Measurements from ENCODE around the gene TTC33.

The TTC33 gene

DNA sequence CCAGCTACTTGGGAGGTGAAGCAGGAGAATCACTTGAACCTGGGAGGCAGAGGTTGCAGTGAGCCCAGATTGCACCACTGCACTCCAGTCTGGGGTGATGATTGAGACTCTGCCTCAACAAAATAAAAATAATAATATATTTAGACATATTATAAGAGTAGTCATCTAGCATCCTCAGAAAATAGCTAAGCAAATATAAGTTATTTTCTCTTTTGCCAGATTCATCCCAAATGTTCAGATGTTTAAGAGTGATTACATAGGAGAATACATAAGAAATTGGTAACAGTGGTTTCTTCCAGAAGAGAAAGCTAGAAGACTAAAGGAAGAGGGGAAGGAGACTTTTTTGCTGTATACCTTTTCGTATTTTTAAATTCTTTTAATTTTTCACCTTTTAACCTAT is 22.4 kb upstream of the TTC33 start:
- DNase-seq (ENCODE audit: low read depth, low spot score): no peak
- Histone ChIP-seq H3K9ac (ENCODE audit: insufficient read length, low read depth) (no peak overlapping the region), H3K36me3 (ENCODE audit: insufficient read depth, insufficient read length, low read length) (peaks cover 28% of the 10 kb centered on the region)

DNA sequence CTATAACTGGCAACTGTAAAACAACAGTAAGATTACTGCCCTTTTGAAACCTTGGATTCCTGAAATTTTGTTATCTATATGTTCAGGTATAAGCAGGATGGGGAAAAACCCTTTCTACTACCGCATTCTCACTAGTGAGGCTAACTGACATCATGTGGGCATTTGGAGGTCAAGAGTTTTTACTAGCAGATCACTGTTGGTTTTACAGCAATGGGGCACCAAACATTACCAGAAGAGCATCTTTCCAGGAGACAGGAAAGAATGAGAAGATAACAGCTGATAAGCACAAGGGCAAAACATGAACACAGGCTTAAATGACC is 20.9 kb upstream of the TTC33 start:
- Histone ChIP-seq H3K36me3 (ENCODE audit: insufficient read depth, insufficient read length, low read length) (peaks cover 34% of the 10 kb centered on the region), H3K27me3 (ENCODE audit: insufficient read depth, insufficient read length) (no peaks in the 10 kb centered on the region), H3K9me3 (ENCODE audit: insufficient read depth, low read length) (no peaks in the 10 kb centered on the region), H3K4me3 (ENCODE audit: insufficient read length, low read depth) (no peak overlapping the region), H3K9ac (ENCODE audit: insufficient read length, low read depth) (no peak overlapping the region), H3K4me1 (ENCODE audit: insufficient read depth, insufficient read length) (no peaks in the 10 kb centered on the region)
- TF ChIP-seq YY1 (IDR thresholded peaks at IDR 0.05; ENCODE audit: insufficient read depth, insufficient read length): no peak
- no peak for TF ChIP-seq ZNF274 (IDR thresholded peaks at IDR 0.05; ENCODE audit: low read depth, low read length)
- TF ChIP-seq SUZ12 (IDR thresholded peaks at IDR 0.05; ENCODE audit: extremely low read depth, insufficient read depth, insufficient read length): no peak
- no peak for DNase-seq (ENCODE audit: low read depth, low spot score)

More for the DNA sequence above, 22.4 kb upstream of the TTC33 start:
- TF ChIP-seq ZNF274 (IDR thresholded peaks at IDR 0.05; ENCODE audit: low read depth, low read length) (no peak), YY1 (IDR thresholded peaks at IDR 0.05; ENCODE audit: insufficient read depth, insufficient read length) (no peak), SUZ12 (IDR thresholded peaks at IDR 0.05; ENCODE audit: extremely low read depth, insufficient read depth, insufficient read length) (no peak)
- H3K4me1 ChIP-seq (ENCODE audit: insufficient read depth, insufficient read length): no peaks in the 10 kb centered on the region
- H3K9me3 ChIP-seq (ENCODE audit: insufficient read depth, low read length): no peaks in the 10 kb centered on the region
- no peak overlapping the region for H3K4me3 ChIP-seq (ENCODE audit: insufficient read length, low read depth)
- H3K27me3 ChIP-seq (ENCODE audit: insufficient read depth, insufficient read length): no peaks in the 10 kb centered on the region

DNA sequence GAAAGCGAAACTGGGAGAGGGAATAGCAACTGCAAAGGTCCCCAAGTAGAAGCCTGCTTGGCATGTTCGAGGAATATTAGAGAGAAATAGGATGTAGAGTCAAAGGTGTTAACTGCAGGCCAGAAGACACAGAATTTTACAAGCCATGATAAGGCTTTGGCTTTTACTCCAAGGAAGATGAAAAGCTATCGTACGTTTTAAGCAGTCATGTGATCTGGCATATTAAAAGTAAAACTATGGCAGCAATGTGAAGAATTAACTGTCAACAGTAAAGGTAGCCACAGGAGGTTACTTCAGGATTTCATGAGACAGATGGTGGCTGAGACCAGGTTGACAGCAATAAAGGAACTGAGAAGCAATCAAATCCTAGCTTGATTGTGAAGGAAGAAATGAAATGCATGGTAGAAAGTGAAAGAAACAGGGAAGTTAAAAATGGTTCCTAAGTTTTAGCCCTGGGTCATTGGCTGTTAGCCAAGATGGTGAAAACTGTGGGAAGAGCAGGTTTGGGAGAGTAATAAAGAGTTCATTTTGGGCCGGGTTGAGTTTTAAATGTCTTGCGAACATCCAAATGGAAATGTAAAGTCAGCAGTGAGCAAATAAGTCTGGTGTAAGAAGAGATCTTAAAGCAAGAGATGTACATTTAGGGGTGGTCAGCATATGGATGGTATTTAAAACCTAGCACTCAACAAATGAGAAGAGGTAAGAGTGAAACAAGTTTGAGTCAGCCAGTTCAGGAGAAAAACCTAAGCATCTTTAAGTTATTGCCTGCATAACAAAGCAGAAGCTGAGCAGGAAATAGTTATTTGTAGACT is 20.3 kb upstream of the TTC33 start:
- Histone ChIP-seq H3K9me3 (ENCODE audit: insufficient read depth, low read length) (no peaks in the 10 kb centered on the region), H3K36me3 (ENCODE audit: insufficient read depth, insufficient read length, low read length) (peaks cover 39% of the 10 kb centered on the region), H3K27me3 (ENCODE audit: insufficient read depth, insufficient read length) (no peaks in the 10 kb centered on the region), H3K4me3 (ENCODE audit: insufficient read length, low read depth) (no peak overlapping the region), H3K4me1 (ENCODE audit: insufficient read depth, insufficient read length) (no peaks in the 10 kb centered on the region), H3K9ac (ENCODE audit: insufficient read length, low read depth) (no peak overlapping the region)
- TF ChIP-seq ZNF274 (IDR thresholded peaks at IDR 0.05; ENCODE audit: low read depth, low read length) (no peak), YY1 (IDR thresholded peaks at IDR 0.05; ENCODE audit: insufficient read depth, insufficient read length) (no peak), SUZ12 (IDR thresholded peaks at IDR 0.05; ENCODE audit: extremely low read depth, insufficient read depth, insufficient read length) (no peak)
- no peak for DNase-seq (ENCODE audit: low read depth, low spot score)

DNA sequence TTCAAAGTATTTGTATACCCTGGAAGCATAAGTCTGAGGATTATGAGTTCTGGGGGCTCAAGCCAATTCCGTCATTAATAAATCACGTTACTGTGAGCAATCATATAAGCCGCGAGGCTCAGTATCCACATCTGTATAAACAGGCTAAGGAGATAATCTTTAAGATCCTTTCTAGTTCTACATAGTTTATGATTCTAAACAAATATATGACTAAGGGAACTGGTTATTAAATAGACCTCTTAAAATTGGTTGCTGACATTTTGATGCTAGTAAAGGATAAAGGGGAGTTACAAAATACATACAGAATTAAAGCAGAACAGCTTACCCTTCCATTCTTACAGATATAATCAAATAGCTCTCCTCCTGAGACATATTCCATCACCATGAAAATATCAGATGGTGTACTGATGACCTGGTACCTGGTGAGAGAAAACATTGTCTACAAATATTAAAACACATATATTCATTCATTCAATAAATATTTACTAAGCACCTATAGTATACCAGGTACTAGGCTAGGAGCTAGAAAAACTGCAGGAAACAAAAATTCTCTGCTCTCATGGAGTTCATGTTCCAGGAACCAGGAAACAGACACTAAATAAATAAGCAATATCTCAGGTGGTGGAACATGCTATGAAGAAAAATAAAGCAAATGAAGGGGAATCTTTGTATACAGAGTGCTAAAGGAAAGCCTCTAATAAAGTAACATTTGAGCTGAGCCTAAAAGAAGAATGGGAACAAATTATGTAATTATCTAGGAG is 19.5 kb upstream of the TTC33 start:
- H3K9me3 ChIP-seq (ENCODE audit: insufficient read depth, low read length): no peaks in the 10 kb centered on the region
- TF ChIP-seq SUZ12 (IDR thresholded peaks at IDR 0.05; ENCODE audit: extremely low read depth, insufficient read depth, insufficient read length) (no peak), ZNF274 (IDR thresholded peaks at IDR 0.05; ENCODE audit: low read depth, low read length) (no peak), YY1 (IDR thresholded peaks at IDR 0.05; ENCODE audit: insufficient read depth, insufficient read length) (no peak)
- no peaks in the 10 kb centered on the region for H3K4me1 ChIP-seq (ENCODE audit: insufficient read depth, insufficient read length)
- DNase-seq (ENCODE audit: low read depth, low spot score): no peak
- H3K9ac ChIP-seq (ENCODE audit: insufficient read length, low read depth): no peak overlapping the region
- H3K4me3 ChIP-seq (ENCODE audit: insufficient read length, low read depth): no peak overlapping the region
- peaks cover 41% of the 10 kb centered on the region for H3K36me3 ChIP-seq (ENCODE audit: insufficient read depth, insufficient read length, low read length)
- no peaks in the 10 kb centered on the region for H3K27me3 ChIP-seq (ENCODE audit: insufficient read depth, insufficient read length)

DNA sequence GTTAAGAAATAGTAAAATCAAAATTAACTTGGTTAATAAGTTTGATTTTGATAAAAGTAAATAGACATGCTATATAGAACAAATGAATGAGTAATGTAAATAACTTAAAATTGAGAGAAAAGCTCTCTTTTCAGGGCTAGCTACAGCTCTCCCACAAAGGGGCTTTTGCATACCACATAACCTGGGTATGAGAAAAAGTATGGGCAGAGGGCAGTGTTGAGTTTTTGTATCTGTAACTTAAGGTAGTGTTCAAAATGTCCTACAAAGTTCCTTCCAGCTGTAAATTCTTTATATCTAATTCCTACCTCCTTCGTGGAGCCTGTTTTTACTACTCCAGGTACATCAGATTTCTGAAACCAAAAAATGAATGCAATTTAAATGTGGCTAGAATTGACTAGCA is 18.9 kb upstream of the TTC33 start:
- Histone ChIP-seq H3K36me3 (ENCODE audit: insufficient read depth, insufficient read length, low read length) (peaks cover 41% of the 10 kb centered on the region), H3K9me3 (ENCODE audit: insufficient read depth, low read length) (no peaks in the 10 kb centered on the region), H3K4me1 (ENCODE audit: insufficient read depth, insufficient read length) (no peaks in the 10 kb centered on the region), H3K9ac (ENCODE audit: insufficient read length, low read depth) (no peak overlapping the region), H3K4me3 (ENCODE audit: insufficient read length, low read depth) (no peak overlapping the region), H3K27me3 (ENCODE audit: insufficient read depth, insufficient read length) (no peaks in the 10 kb centered on the region)
- no peak for DNase-seq (ENCODE audit: low read depth, low spot score)
- TF ChIP-seq SUZ12 (IDR thresholded peaks at IDR 0.05; ENCODE audit: extremely low read depth, insufficient read depth, insufficient read length) (no peak), YY1 (IDR thresholded peaks at IDR 0.05; ENCODE audit: insufficient read depth, insufficient read length) (no peak), ZNF274 (IDR thresholded peaks at IDR 0.05; ENCODE audit: low read depth, low read length) (no peak)

DNA sequence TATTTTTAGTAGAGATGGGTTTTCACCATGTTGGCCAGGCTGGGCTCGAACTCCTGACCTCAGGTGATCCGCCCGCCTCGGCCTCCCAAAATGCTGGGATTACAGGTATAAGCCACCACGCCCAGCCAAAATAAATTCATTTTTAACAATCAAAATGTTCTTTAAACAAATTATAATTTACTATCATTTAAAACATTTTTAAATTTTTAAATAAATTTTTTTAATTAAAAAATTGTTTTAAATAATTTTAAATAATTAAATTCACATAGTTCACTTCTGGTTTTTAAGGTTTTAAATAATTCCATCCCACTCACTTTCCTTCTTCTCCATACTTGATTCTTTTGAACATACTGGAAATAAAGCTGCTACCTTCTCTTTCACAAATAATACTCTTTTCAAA is 15.0 kb upstream of the TTC33 start:
- no peak overlapping the region for H3K9ac ChIP-seq (ENCODE audit: insufficient read length, low read depth)
- H3K27me3 ChIP-seq (ENCODE audit: insufficient read depth, insufficient read length): no peaks in the 10 kb centered on the region
- H3K9me3 ChIP-seq (ENCODE audit: insufficient read depth, low read length): no peaks in the 10 kb centered on the region
- no peak overlapping the region for H3K4me3 ChIP-seq (ENCODE audit: insufficient read length, low read depth)
- no peaks in the 10 kb centered on the region for H3K4me1 ChIP-seq (ENCODE audit: insufficient read depth, insufficient read length)
- DNase-seq (ENCODE audit: low read depth, low spot score): no peak
- H3K36me3 ChIP-seq (ENCODE audit: insufficient read depth, insufficient read length, low read length): peaks cover 54% of the 10 kb centered on the region
- no peak for TF ChIP-seq ZNF274 (IDR thresholded peaks at IDR 0.05; ENCODE audit: low read depth, low read length)
- TF ChIP-seq SUZ12 (IDR thresholded peaks at IDR 0.05; ENCODE audit: extremely low read depth, insufficient read depth, insufficient read length): no peak
- TF ChIP-seq YY1 (IDR thresholded peaks at IDR 0.05; ENCODE audit: insufficient read depth, insufficient read length): no peak

DNA sequence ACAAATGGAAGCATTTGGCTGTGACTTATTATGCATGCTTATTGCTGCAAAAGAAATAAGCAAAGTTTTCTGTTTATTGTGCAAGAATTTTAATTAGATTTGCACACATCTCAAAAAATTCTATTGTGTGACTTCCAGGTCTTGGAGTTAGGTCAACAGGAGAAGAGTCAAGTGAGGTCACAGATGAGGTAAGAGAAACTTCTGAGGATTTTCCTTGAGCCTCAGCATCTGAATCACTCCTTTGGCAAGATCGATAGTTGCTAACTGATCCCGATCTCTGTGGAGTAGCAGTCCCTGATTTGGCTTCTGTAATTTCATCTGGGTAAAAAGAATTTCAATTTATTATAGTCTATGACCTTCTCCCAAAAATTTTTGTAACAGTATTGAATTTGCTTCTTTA is 6.9 kb upstream of the TTC33 start:
- Histone ChIP-seq H3K4me3 (ENCODE audit: insufficient read length, low read depth) (no peak overlapping the region), H3K9ac (ENCODE audit: insufficient read length, low read depth) (no peak overlapping the region), H3K36me3 (ENCODE audit: insufficient read depth, insufficient read length, low read length) (peaks cover 38% of the 10 kb centered on the region), H3K9me3 (ENCODE audit: insufficient read depth, low read length) (no peaks in the 10 kb centered on the region), H3K4me1 (ENCODE audit: insufficient read depth, insufficient read length) (no peaks in the 10 kb centered on the region), H3K27me3 (ENCODE audit: insufficient read depth, insufficient read length) (no peaks in the 10 kb centered on the region)
- no peak for DNase-seq (ENCODE audit: low read depth, low spot score)
- TF ChIP-seq ZNF274 (IDR thresholded peaks at IDR 0.05; ENCODE audit: low read depth, low read length): no peak
- no peak for TF ChIP-seq YY1 (IDR thresholded peaks at IDR 0.05; ENCODE audit: insufficient read depth, insufficient read length)
- TF ChIP-seq SUZ12 (IDR thresholded peaks at IDR 0.05; ENCODE audit: extremely low read depth, insufficient read depth, insufficient read length): no peak

All from NT2/D1 (cell line).